ENCODE data around the gene TLNRD1. TPM values are rescaled to one million over a fixed set of nuclear protein-coding genes. Genes with fewer than 3 reads are reported as not detected.

TLNRD1 gene
- total RNA-seq, 6 donors from 2014 or later: 23.0 to 55.7 (median 36.0) TPM

DNA sequence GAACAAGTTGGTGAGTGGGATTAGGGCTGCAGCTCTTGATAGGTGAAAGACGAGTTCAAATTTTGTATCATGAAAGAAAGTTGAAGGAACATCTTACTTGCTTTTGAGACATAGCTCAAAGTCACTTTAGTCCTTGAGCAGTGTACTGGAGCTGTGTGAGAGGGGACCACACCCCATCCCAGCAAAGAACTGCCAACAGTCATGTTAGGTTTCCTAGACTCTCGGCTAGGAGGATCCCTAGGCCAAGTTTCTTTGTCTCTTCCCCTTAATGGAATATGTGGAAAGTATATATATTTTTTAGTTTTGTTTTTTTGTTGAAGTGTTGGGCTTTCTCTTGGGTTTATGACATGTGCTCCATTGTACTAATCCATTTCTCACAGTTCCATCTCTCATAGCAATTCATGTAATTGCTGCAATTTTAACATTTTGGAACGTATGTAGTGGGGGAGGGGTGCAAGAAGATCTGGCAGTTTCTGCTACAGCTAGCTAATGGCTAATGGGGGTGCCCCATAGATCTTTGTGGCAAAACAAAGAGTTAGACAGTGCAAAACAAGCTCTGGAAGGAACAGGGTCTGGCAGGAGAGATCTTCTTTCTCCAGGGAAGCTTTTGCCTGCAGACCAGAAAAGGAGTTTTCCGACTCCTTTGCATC is 25.1 kb downstream of the TLNRD1 start:
- no peak overlapping the region for H3K4me3 ChIP-seq
- ATAC-seq (ENCODE audit: low FRiP score in 2 of 2) (no peak), DNase-seq (no peak)
- H3K27ac ChIP-seq: no peak overlapping the region
- 77 to 87% methylated on average over 4 of the region's 4 CpGs for WGBS, 2 donors
- no peaks in the 10 kb centered on the region for H3K9me3 ChIP-seq
- H3K27me3 ChIP-seq: no peaks in the 10 kb centered on the region
- H3K36me3 ChIP-seq: no peaks in the 10 kb centered on the region
- H3K4me1 ChIP-seq: peaks cover 8 to 43% (median 38%) of the 10 kb centered on the region in 4 donors
- TF ChIP-seq POLR2AphosphoS5 (IDR thresholded peaks at IDR 0.05): no peak
- TF ChIP-seq EP300 (IDR thresholded peaks at IDR 0.05): no peak
- no peak for TF ChIP-seq POLR2A (IDR thresholded peaks at IDR 0.05)
- TF ChIP-seq CTCF (IDR thresholded peaks at IDR 0.05): no peak

GRCh38 chr15:81026836-81027599 is 26.3 kb downstream of the TLNRD1 start:
- H3K9me3 ChIP-seq: no peaks in the 10 kb centered on the region
- DNase-seq (no peak), ATAC-seq (ENCODE audit: low FRiP score in 2 of 2) (no peak)
- H3K27me3 ChIP-seq: no peaks in the 10 kb centered on the region
- 81 to 100% methylated on average over 1 to 2 of the region's 2 CpGs for WGBS, 2 donors
- no peak overlapping the region for H3K27ac ChIP-seq
- no peak overlapping the region for H3K4me3 ChIP-seq
- TF ChIP-seq POLR2A (IDR thresholded peaks at IDR 0.05) (no peak), POLR2AphosphoS5 (IDR thresholded peaks at IDR 0.05) (no peak), EP300 (IDR thresholded peaks at IDR 0.05) (no peak), CTCF (IDR thresholded peaks at IDR 0.05) (no peak)
- H3K36me3 ChIP-seq: no peaks in the 10 kb centered on the region
- peaks cover 8 to 46% (median 39%) of the 10 kb centered on the region in 4 donors for H3K4me1 ChIP-seq

GRCh38 chr15:81029414-81030300 is 28.9 kb downstream of the TLNRD1 start:
- H3K9me3 ChIP-seq: no peaks in the 10 kb centered on the region
- ATAC-seq (ENCODE audit: low FRiP score in 2 of 2) (peak in 1 of 2 donors; percentile 66), DNase-seq (no peak)
- no peaks in the 10 kb centered on the region for H3K36me3 ChIP-seq
- H3K27me3 ChIP-seq: no peaks in the 10 kb centered on the region
- no peak overlapping the region for H3K4me3 ChIP-seq
- peak overlapping the region; percentile 8 to 65 (median 29) for H3K27ac ChIP-seq
- TF ChIP-seq POLR2A (IDR thresholded peaks at IDR 0.05): no peak
- TF ChIP-seq POLR2AphosphoS5 (IDR thresholded peaks at IDR 0.05): peak in 1 of 2 donors; percentile 52
- peak in 2 of 4 donors; percentile 48 to 54 for TF ChIP-seq EP300 (IDR thresholded peaks at IDR 0.05)
- TF ChIP-seq CTCF (IDR thresholded peaks at IDR 0.05): no peak
- peaks cover 0 to 43% (median 32%) of the 10 kb centered on the region in 4 donors for H3K4me1 ChIP-seq
- WGBS, 2 donors: 53 to 60% methylated on average over 3 of the region's 3 CpGs

- no peak for DNase-seq
- H3K4me3 ChIP-seq: no peak overlapping the region
- no peaks in the 10 kb centered on the region for H3K36me3 ChIP-seq
- TF ChIP-seq POLR2A (IDR thresholded peaks at IDR 0.05) (no peak), CTCF (IDR thresholded peaks at IDR 0.05) (no peak), EP300 (IDR thresholded peaks at IDR 0.05) (no peak), POLR2AphosphoS5 (IDR thresholded peaks at IDR 0.05) (no peak)
- peak in 1 of 2 donors; percentile 63 for ATAC-seq (ENCODE audit: low FRiP score in 2 of 2)
- no peaks in the 10 kb centered on the region for H3K9me3 ChIP-seq
- H3K27ac ChIP-seq: peak overlapping the region in 1 of 4 donors; percentile 65
- H3K27me3 ChIP-seq: no peaks in the 10 kb centered on the region
- H3K4me1 ChIP-seq: peaks cover 0 to 43% (median 30%) of the 10 kb centered on the region in 4 donors
- WGBS, 2 donors: 47 to 52% methylated on average over 3 of the region's 3 CpGs
Observed at GRCh38 chr15:81030301-81030750, 29.6 kb downstream of the TLNRD1 start.

All from upper lobe of left lung (tissue), 6 donors.